ENCODE measurements around the gene LANCL3.
"Not testable (repeated sequence)": the region's sequence is repeated elsewhere in the genome, so short reads cannot be mapped to it uniquely, and the experiment has no call there.

LANCL3 gene

DNA sequence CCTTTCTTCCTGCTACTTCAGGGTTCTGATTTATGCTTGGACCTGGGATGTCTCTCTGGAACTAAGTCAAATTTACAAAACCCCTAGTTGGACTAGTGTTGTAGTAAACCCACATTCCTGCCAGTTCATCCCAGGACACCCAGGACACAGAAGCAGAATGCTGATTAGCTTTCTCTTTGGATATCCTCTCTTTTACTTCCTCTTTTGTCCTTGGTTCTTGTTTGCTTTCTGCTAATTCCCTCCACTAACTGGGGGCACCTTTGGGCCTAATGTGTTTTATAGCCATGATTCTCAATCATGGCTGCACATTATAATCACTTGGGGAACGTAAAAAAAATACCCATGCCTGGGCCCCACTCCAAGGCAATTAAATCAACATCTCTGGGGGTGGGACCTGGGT lies 42.5 kb downstream of the LANCL3 start:
- DNase-seq (ENCODE audit: low read depth): no peak

DNA sequence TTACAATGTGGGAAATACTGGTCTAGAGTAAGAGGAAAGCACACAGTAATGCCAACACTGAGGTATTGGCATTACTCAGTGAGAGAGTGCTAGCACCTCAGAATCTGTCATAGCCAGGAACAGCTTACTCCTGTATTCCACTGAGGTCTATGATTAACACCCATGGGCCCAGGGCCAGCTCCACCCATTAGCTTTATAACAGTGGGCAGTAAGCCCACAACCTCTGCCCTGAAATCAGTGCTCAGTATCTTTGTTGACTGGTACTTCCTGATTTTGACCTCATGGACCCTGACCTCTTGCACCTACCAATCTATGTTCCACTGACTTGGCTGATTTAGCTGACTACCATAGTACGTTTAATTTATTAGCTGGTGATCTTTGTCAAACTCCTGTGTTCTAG lies 56.1 kb downstream of the LANCL3 start:
- DNase-seq (ENCODE audit: low read depth): no peak

DNA sequence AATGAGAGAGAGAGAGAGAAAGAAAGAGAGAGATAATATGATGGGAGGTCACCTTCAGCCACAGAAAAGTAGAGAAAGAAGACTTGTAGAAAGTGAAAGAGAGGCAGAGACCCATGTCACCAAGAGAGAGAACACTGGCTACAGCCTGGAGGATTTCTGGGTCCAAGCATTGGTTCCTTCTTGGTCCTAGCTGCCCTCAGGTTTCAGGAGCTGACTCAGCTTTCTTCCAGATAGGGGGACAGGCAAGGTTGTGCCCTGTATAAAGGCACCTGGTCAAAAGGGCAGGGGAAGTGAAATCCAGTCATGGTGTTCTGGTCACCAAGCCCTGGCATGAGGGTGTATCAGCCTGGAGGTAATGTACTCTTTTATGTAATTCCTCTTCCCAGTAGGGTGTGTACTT lies 66.6 kb downstream of the LANCL3 start:
- DNase-seq (ENCODE audit: low read depth): no peak

DNA sequence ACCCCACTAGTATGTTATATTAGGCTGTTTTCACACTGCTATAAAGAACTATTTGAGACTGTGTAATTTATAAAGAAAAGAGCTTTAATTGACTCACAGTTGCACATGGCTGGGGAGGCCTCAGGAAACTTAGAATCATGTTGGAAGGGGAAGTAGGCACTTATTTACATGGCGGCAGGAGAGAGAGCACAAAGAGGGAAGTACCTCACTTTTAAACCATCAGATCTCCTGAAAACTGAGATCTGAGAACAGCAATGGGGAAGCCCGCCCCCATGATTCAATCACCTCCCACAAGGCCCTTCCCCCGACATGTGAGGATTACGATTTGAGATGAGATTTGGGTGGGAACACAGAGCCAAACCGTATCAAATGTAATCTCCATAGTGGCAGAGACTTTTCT lies 68.7 kb downstream of the LANCL3 start:
- no peak for DNase-seq (ENCODE audit: low read depth)

DNA sequence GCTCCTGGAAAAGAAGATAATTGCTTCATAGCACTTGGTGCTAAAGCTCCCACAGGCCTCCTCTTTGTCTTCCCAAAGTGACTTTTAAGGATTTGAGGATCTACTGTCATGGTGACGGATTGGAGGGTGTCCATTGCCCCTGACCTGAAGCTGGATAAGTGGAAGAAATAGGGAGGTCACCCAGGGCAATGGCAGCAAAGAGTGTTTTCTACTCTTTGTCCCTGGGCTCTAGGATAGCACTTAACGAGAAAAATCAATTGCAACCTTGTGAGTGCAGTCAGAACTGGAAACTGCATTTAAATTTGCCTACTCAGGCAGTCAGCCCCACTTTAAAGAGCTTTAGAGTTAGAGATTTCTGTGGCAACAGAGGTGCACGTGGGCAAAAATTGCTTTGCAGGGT lies 70.4 kb downstream of the LANCL3 start:
- DNase-seq (ENCODE audit: low read depth): no peak

DNA sequence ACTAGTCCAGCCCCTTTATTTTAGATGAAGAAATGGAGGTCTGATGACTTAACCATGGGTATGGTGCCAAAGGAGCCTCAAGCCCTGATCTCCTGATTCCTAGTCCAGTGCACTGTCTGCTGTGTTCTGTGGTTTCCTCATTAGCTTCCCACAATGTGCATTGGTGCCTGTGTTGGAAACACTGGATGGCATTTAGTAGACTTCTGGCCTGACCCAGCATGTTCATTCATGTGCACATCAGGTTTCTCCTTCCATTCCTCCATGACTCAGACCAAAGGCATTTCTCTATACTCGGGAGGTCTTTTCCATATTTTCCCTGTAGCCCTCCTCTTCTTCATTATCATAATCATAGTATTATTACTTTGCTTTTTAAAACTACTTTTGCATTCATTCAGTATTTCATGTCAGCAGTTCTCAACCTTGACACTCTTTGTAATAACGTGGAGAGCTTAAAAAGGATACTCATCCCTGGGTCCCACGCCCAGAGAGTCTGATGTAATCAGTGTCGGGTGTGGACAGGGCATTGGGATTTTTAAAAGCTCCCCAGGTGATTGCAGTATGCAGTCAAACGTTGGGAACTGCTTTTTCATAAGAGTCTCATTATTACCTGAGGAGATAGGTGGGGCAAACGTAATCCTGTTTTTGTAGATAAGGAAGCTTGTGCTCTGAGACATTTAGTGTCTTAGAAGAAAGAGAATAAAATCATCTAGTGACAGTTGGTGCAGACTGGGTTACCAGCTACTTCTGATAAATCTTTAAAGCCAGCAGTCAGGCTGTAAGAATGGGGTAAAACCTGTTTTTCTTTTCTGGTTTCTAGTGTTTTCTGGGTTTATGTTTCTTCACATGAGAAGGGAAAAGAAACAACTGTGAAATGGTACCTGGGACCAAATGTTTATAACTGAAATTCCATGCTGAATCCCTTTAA lies 73.2 kb downstream of the LANCL3 start:
- DNase-seq (ENCODE audit: low read depth): no peak

DNA sequence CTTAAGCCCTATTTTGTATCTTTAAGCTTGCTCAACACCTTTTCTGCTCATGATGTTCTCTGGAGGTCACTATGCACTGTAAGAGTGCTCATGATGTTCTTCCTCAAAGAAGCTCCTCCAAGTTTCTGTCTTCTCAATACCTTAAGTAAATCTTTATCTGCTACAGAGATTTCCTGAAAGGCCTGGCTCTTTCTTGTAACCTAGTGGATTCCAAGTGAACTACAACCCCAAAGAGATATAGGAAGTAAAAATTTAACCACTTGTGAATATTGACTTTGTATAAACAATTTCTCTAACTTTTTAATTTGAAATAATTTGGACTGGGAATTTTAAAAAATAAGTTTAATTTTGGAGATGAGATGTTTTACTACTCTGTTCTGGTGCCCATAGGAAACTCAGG lies 74.8 kb downstream of the LANCL3 start:
- DNase-seq (ENCODE audit: low read depth): no peak

DNA sequence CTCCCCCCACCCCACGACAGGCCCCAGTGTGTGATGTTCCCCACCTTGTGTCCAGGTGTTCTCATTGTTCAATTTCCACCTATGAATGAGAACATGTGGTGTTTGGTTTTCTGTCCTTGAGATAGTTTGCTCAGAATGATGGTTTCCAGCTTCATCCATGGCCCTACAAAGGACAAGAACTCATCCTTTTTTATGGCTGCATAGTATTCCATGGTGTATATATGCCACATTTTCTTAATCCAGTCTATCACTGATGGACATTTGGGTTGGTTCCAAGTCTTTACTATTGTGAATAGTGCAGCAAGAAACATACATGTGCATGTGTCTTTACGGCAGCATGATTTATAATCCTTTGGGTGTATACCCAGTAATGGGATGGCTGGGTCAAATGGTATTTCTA lies 79.4 kb downstream of the LANCL3 start:
- not testable (repeated sequence) for DNase-seq (ENCODE audit: low read depth)

DNA sequence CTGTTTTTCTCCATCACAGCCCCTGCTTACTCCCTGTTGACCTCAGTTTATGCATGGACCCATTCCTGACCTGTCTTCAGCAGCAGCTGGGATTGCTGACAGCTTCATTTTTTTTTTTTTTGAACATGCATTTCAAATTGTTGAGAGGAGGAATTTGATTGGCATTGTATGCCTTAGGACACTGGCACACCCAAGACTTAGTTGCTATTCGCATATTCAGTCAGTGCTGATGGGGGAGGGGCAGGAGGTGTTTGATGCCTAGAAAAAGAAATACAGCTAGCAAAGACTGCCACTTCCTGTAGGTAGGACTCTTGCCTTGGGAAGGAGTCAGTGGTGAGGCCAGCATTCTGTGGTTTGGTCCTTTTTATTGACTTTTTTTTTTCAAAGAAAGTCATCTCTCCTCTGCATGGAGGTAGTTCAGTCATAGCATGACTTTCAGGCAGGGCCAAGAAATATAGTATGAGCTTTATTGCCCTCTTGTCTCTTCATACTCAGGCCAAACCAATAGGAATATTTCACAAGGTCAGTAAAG lies 80.5 kb downstream of the LANCL3 start:
- DNase-seq (ENCODE audit: low read depth): no peak

DNA sequence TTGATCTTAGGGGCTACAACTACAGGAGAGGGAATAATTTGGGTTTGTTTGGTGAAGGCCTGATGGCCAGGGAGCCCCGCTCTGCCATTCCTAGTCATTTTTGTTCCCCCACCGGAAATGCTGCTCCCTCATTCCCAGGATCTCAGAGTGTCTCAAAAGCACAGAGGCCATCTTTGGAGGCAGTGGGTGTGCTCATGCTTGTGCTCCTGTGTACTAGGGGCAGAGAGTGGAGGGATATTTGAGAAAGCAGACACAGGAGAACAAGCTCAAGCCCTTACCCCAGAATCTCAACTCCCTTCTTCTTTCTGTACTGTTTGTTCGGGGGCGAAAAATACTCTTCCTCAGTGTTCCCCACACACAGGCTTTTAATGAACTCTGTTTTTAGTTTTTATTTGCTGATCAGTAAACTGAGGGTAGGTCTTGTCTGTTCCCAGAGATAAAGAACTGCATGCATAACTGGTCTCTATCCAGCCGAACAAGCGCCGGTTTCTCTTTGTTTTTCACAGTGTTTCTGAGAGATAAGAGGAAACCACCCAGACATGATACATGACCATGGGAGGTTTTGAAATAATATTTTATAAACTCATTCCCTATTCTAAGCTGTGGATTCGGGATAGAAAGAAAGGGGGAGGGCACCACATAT lies 81.2 kb downstream of the LANCL3 start:
- DNase-seq (ENCODE audit: low read depth): no peak

DNA sequence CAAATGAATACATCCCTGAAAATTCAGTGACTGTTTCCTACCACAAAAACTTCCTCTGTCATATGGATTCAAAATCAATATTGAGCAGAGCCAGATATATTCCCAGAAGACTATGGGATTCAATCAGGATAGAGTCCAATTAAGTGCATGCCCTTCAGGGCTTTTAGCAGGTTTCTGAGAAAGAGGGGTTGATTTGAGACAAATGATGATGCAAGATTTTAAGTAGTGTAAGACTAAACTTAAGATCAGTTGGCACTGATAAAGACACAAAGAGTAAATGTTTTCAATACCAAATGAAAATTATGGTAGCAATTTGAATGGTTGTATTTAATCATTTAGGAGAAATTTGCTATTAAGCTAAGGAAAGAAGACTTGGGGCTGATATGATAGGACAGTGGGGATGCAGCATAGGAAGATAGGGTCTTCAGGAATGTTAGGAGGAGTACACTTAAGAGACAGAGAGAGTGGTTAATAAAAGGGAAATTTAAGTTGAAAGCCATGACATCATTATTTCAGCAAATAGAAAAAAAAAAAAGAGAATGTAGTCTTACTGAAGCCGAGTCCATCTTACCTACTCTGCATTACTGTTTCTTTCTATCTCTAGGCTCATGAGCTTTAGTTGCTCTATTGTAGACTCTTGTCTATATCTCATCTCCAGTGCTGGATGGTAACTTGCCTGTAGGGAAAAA lies 82.1 kb downstream of the LANCL3 start:
- DNase-seq (ENCODE audit: low read depth): no peak

DNA sequence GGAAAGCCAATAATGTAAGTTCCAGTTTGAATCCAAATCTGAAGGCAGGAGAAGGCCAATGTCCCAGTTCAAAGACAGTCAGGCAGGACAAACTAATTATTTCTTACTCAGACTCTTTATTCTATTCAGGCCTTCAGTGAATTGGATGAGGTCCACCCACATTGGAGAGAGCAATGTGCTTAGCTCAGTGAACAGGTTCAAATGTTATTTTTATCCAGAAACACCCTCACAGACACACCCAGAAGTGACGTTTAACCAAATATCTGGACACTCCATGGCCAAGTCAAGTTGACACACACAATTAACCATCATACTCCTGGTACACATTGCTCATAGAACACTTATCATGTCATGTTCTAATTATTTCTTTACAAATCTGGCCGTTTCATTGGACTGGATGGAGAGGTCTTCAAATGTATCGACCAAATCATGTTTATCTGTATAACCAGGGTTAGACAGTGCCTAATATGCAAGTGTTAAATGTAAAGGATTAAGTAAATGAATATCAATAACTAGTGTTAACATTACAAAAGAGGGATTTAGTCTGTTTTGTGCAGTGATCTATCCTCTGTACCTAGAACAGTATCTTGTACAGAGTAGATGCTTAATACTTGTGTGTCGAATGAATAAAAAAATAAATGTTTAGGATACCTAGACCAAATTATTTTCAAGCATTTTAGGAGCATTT lies 87.0 kb downstream of the LANCL3 start:
- no peak for DNase-seq (ENCODE audit: low read depth)

DNA sequence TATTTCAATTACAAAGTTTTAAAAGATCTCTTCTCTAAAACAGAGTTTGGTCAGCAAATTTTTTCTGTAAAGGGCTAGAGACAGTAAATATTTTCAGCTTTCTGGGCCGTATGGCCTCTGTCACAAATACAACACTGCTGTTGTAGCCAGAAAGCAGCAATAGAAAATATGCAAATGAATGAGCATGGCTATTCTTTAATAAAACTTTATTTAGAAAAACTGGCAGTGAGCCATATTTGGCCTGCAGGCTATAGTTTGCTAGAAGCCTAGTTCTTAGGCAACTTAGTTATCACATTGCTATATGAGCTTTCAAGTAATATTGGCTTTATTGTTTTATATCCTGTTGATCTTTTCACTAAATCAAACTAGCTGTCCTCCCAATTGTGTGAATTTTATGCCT lies 87.6 kb downstream of the LANCL3 start:
- no peak for DNase-seq (ENCODE audit: low read depth)

DNA sequence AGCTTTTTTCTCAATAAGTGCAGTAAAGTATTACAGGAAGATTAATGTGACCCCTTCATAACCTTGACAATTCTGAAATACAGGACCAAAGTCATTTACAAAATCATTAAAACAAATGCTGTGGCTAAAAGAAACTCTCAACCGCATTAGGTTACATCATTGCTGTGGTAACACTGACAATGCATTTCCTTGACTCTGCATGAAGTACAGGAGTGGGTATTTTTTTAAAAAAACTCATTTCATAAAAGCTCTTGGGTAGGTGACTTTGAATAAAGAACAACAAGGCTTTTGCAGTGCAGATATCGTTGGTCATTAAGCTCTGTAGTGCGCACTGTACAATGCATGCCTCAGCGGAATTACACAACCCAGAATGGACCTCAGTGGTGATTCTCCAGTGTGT lies 90.7 kb downstream of the LANCL3 start:
- DNase-seq (ENCODE audit: low read depth): no peak

DNA sequence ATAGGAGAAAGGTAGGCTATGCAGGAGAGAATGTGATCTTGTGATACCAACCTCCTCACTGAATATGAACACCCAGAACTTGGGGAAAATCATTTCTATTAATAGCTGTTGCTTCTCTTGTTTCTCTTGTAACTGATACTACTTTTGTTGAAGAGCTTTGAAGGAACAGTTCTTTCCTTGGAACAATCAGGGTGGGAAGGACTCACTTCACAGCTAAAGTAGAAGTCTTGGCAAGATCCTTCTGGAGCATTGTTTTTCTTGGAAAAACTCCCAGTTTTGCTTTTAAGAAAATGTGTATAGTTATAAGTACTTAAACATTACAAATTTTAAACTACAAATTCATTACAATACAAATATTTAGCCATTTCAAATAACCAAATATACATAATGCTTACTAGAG lies 95.1 kb downstream of the LANCL3 start:
- DNase-seq (ENCODE audit: low read depth): no peak

DNA sequence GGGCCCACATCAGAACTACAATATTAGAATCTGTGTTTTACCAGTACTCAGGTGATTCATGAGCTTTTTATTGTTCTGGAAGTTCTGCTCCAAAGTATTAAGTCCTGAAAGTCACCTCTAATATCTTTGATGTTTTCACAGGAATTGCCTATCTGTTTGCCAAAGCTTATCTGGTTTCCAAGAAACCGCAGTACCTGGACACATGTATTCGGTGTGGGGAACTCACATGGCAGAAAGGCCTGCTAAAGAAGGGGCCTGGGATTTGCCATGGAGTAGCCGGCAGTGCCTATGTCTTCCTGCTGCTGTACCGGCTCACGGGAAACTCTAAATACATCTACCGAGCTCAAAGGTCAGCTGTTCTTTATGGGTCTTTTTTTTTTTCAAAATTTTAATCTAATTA lies 95.7 kb downstream of the LANCL3 start:
- no peak for DNase-seq (ENCODE audit: low read depth)

DNA sequence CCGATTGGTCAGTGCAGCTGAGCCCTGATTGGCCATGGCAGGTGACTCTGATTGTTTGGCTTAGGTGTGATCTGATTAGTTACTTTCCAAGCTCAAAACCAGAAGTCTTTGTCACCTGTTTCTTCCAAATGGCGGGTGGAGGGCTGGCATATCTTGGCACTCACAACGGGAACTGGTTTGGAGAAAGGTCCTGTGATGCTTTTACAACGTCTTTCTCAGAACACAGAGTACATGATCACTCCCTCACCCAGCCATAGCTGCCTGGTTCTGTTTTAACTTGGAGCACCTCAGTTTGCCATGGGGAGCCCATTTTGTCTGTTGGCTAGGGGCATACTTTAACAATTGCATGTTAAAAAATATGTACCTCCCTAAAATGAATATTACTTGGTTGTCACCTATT lies 101.1 kb downstream of the LANCL3 start:
- no peak for DNase-seq (ENCODE audit: low read depth)

DNA sequence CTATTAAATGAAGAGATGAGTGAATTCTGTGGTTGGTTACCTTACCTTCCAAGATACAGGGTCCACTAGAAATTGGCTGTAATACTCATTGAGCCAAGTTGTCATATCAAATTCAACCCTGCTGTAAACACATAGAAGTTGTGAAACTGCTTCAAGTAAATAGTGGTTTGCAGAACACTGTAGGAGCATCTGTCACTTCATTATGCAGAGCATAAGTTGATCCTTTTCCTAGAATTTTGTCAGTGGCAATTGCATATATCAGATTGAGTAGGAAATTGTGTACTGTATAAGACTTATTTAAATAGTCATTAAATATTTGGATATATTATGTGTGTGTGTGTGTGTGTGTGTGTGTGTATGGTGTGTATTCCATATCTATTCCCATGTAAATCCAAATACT lies 105.3 kb downstream of the LANCL3 start:
- no peak for DNase-seq (ENCODE audit: low read depth)

DNA sequence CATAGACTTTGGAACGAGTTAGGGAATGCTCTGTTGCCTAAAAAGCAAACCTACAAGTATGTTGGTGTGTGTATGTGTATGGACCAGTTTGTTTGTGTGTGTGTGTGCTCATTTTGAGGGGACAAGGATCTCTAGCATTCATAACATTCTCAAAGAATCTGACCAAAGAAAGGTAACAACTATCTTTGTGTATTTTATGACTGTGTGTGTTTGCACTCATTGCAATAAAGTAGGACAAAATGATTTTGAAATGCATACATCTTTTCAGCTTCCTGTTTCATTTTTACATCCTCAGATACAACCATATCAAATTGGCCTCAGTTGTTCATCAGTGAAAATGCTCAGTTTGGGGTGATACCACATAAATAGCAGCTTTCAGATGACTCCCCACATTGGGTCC lies 105.8 kb downstream of the LANCL3 start:
- DNase-seq (ENCODE audit: low read depth): no peak

DNA sequence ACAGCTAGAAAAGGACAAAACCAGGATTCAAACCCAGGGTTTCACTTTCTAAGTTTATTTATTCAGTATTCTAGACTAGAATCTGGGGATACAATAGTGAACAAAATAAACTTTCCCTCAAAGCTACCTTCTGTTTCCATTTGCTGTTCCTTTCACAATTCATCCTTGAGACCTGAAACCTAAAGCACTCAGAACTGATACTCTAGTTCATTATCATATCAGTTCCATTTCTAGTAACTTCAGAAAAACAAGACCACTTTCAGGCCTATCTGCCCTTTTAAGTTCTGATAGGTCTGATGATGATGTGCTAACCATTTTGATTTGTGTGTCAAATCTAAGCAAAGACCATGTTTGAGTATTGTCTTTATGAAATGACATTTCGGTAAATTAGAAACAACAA lies 106.3 kb downstream of the LANCL3 start:
- DNase-seq (ENCODE audit: low read depth): no peak

DNA sequence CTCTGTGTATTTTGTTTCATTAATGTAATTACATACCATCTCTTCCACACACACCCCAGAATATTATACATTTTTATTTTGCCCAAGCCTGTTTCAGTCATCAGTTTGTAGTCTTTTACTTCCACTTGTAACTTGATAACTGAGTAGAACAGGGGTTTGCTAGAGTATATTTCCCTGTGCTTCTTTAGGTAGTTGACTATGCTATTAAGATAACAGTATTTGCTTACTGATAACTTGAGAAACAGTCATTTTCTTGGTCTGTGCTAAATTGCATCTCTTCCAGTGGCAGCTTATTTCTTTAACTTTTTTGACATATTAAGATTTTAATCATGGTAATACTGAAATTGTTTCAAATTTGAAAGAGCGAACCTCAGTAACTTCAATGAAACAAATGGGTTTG lies 107.1 kb downstream of the LANCL3 start:
- DNase-seq (ENCODE audit: low read depth): no peak

DNA sequence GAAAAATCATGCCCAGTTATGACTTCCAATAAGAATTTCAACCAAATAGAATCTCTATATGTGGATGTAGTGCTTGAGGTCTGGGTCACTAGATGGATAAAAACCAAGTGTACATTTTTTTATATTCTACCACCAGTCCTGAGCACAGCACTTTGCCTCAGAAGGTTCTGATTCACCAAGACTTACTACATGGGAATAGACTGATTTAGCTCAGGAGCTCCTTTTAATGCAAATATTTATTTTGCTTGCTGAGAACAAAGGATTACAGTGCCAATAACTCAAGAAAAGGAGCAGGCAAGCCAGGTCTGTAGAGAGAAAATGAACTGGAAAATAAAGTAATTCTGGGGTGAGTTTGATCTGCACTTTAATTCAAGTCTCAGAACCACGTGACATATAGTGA lies 107.8 kb downstream of the LANCL3 start:
- DNase-seq (ENCODE audit: low read depth): no peak
